GM15510 (cell line): Measurements from ENCODE around the gene SPAG8.

Experiments used
- POLR2A ChIP-seq: IDR thresholded peaks from 3 replicates; pipeline ENCODE4 v1.6.1; 2011; ENCODE audit warnings: borderline replicate concordance; ENCODE audit not compliant: insufficient read length; ENCODE audit errors: extremely low read depth

SPAG8 gene

DNA sequence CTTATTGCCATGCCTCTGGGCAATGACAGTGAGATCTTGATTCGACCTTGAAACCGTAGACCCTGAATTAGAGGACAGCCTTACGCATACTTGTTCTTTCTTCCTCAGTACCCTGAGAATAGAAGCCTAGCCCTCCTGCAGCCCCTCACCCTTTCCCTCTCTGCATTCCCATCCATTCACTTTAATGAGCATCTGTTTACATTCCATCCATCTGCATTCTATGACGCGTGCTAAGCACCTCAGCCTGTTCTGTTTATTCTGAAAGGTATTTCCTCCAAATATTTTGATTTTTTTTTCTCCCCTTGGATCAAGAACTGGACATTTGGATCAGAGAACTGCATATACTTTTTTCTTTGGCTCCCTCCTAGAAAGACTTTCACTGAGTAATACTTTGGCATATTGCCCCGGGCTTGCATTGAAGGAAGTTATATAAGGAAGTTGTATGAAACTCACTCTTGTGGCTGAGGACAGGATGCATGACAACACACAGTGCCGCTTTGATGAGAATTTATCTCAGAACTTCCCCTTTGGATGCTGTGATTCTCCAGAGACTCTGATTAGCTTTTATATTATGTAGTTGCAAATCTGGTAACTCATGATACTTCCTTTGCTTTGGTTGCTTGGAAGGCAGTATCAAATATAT, 32.7 kb upstream of the SPAG8 start:
- no peak for TF ChIP-seq POLR2A

DNA sequence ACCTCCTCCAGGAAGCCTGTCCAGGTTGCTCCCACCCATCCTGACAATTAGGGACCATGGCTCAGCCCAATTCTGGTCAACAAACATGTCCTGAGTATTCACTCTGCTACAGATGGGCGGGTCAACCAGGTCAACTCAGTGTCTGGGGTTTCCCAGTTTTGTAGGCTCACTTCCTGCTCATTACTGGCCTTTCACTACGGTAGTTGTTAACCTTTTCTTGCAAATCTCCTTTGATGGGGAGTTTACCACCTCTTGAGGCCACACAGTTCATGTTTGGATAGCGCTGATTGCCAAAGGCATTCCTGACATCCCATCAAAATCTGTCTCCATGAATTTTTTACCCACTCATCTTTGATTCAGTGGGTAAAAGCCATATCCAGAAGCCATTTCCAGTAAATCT, 30.7 kb upstream of the SPAG8 start:
- no peak for TF ChIP-seq POLR2A

DNA sequence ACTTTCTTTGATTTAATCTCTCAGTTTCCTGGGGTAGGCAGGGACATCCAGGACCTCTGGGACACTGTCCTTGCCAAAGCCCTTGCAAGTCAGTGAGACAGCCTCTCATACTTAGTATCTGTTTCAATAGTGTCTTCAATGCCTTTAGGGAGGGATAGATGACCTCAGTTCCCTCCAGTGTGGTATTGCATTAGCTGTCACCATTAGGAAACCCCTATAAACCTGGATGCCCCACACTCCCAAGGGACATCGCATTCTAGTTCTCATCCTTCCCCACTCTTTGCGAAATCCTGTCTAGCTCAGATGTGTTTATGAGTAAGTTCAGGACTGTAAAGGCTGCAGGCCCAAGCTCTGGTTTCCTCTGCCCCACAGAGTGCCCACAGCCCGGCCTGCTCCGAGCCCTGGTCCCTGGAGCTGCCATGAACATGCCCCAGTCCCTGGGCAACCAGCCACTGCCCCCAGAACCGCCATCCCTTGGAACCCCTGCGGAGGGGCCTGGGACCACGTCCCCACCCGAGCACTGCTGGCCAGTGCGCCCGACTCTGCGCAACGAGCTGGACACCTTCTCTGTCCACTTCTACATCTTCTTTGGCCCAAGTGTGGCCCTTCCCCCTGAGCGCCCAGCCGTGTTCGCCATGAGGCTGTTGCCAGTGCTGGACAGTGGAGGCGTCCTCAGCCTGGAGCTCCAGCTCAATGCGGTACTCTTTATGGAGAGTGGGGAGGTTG, 30.1 kb upstream of the SPAG8 start:
- TF ChIP-seq POLR2A = no peak

GRCh38 chr9:35841645-35841900, 29.5 kb upstream of the SPAG8 start:
- TF ChIP-seq POLR2A = no peak

DNA sequence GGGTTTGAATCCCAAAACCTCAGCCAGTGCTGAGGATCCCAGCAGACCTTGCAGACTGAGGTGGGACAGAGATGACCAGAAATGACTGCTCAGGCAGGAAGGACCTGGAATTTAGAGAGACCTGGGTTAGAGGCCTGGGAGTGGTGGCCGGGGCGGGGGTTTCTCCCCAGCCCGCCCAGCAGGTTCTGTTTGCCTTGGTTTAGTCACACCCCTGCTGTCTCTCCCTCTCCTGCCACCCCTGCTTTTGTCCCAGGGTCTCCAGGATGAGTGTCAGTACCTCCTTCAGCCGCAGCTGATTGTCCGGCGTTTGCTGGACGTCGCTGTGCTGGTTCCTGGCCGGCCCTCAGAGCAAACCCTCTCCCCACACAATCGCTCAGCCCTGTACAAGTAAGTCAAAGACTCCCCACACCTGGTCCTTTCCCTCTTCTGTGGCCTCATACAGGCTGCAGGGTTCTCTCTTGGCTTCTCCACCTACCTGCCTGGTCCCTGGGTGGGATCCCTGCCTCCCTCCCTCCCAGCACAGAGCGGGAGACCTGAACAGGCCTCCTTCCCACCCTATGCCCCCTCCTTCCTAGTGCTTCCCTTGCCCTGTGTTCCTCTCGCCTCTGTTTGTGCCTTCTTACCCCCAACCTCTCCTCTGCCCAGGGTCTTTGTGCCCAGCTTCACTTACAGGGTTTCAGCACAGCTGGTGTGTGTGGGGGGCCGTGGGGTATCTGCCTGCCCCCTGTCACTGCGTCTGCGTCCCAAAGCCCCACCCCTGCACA, 29.0 kb upstream of the SPAG8 start:
- TF ChIP-seq POLR2A = no peak

DNA sequence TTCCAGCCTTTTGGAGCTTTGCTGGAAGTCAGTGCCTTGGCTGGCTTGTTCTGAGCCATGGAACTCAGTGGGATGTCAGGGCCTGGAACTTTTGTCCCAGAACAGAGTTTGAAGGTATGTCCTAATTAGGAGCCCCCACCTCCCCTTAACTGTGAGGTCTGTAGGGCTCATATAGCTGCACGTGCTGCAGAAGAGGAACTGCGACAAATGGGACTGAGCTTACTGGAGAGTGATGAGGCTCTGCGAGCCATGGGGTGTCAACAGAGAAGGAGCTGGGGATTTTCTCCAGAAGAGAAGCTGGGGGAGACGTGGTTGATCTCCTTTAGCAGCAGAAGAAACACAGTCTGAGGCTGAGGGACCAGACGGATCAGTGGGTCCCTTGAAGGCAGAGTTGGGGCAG, 27.9 kb upstream of the SPAG8 start:
- no peak for TF ChIP-seq POLR2A

- TF ChIP-seq POLR2A = no peak
Observed at GRCh38 chr9:35836595-35836994, 24.5 kb upstream of the SPAG8 start.

GRCh38 chr9:35835766-35836165, 23.7 kb upstream of the SPAG8 start:
- TF ChIP-seq POLR2A = no peak

GRCh38 chr9:35835216-35835632, 23.2 kb upstream of the SPAG8 start:
- no peak for TF ChIP-seq POLR2A

DNA sequence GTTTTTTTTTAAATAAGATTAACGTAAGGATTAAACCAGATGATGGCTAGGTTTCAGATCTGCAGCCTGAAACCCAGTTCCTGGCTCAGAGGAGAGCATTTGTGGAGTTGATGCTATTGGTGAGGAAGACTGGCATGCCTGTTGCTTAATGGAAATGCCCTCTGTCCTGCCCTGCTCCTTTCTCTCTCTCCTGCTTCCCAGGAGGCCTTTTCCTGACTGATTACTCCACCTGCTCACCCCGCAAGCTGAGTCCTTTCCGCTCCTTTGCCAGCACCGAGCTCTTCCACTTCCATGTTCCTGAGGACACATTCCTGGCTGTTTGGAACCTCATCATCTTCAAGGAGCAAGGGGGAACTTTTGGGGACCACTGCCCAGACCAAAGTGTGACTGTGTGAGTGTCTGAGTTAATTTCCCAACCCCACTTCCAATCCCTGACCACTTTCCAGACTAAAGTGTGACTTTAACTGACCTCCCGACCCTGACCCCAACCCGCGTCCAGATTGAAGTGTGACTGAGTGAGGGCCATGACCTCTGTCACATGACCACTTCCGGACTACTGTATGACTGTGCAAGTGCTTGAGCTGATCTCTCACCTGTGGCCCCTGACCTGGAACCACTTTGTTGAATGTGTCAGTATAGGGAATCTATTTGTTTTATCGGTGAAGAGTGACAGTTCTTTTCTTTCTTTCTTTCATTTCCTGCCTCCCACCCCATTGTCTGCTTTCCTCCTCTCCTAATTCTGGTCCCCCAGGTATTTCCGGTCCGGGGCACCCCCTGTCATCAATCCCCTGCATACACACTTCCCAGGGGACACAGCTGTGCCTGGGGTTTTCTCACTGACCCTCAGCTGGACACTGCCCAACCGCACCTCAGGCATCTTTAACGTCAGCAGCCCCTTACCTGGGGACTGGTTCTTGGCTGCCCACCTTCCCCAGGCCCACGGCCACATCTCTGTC, 22.5 kb upstream of the SPAG8 start:
- no peak for TF ChIP-seq POLR2A

DNA sequence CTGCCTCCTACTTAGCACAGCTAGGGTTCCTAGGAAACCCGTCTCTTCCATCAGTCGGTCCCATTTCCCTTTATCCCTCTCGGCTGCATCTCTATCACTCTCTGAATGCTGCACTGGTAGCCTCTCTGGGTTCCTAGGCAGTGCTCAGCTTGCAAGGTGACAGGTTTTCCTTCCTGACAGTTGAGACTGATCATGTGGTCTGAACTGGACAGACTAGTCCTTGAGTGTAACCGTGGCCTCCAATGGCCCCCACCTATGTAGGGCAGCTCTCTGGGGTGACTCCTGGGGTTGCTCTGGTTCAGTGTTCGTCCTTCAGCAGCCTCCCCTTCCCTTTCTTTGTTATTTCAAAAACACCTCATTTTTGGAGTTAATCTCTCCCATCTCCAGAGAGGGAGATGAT, 20.8 kb upstream of the SPAG8 start:
- no peak for TF ChIP-seq POLR2A

- TF ChIP-seq POLR2A = no peak
Observed at GRCh38 chr9:35831040-35831439, 19.0 kb upstream of the SPAG8 start.

DNA sequence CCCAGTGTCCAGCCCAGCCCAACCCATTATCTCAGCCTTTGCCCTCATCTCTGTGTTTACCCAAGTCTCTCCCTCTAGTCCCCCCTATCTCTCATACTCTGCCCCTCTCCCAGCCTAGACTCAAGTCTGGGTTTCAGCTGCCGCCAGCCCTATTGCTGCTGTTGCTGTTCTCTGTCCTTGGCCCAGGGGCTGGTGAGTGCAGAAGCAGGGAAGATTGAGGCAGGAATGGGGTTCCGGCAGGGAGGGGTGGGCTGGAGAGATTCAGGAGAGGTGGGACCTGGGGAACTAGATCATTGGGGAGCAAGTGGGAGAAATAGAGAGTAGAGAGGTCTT, 17.7 kb upstream of the SPAG8 start:
- no peak for TF ChIP-seq POLR2A

GRCh38 chr9:35829084-35829763, 17.2 kb upstream of the SPAG8 start, which contains the start of gene TMEM8B:
TSS of gene TMEM8B (plus strand) at chr9:35829228. CDS start at chr9:35829448, 220 bp downstream.
- no peak for TF ChIP-seq POLR2A

DNA sequence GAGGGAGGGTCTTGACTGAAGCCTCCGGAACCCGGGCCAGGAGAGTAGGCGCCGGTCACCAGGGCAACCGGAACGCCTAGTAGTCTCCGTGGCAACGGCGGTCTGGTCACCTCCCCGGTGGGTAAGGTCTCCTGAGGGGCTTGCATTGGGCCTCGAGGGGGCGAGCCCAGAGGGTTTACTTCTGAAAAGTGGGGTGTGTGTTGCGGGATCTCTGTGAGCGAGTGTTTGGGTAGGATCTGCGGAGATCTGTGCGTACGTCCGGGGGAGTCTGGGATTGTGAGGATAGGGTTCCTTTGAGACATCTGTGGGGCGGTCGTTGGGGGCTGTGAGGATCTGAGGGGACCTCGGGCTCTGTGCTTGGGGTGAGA, 16.6 kb upstream of the SPAG8 start, which contains the start of gene FAM221B:
Gene FAM221B (minus strand): TSS at position 17 of the 368 bp plus-strand sequence. CDS start 2,571 bp downstream, outside the sequence.
- no peak for TF ChIP-seq POLR2A

DNA sequence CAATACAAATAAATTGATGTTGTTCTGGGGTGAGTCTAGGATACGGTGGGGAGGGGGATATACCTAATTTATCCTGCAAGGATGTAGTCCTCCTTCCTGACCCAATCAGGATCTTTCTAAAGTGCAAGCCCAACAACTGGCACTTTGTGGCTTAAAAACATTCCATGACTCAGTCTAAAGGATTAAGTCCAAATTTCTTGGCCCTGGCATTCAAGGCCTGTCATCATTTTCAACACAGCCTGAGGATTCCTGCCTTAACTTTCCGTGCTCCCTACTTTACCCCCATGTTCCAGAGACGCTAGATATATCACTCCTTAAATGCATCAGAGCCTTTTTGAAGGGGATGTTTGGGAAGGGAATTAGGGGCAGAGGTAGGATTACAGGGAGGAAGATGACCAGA, 15.4 kb upstream of the SPAG8 start:
- no peak for TF ChIP-seq POLR2A
